Brain pericyte (primary cell): ENCODE data around the gene TRPV5.

ENCODE experiments used
- DNase-seq: peaks from one replicate; pipeline ENCODE4 v3.0.0-alpha.2; 2012; ENCODE audit warnings: low read depth, low spot score

The TRPV5 gene

GRCh38 chr7:142908921-142909890, 24.3 kb downstream of the TRPV5 start:
- no peak for DNase-seq

- no peak for DNase-seq
These were observed 25.3 kb downstream of the TRPV5 start for GRCh38 chr7:142908290-142908689.

- DNase-seq, result no peak
These were observed 26.9 kb downstream of the TRPV5 start for GRCh38 chr7:142906643-142907042.

- no peak for DNase-seq
These were observed 27.8 kb downstream of the TRPV5 start for GRCh38 chr7:142905759-142906158.

GRCh38 chr7:142904128-142904527, 29.4 kb downstream of the TRPV5 start:
- DNase-seq, result no peak

GRCh38 chr7:142901426-142902259, 31.9 kb downstream of the TRPV5 start:
- DNase-seq, result no peak

- DNase-seq, result no peak
These were observed 33.9 kb downstream of the TRPV5 start for GRCh38 chr7:142899661-142900060.

- DNase-seq, result no peak
These were observed 35.0 kb downstream of the TRPV5 start for GRCh38 chr7:142898377-142899170.

GRCh38 chr7:142897691-142898090, 35.9 kb downstream of the TRPV5 start:
- DNase-seq, result no peak

- DNase-seq, result no peak
These were observed 36.7 kb downstream of the TRPV5 start for GRCh38 chr7:142896741-142897379.

- no peak for DNase-seq
These were observed 37.4 kb downstream of the TRPV5 start for GRCh38 chr7:142896151-142896550.

GRCh38 chr7:142894985-142895593, 38.5 kb downstream of the TRPV5 start:
- no peak for DNase-seq

- no peak for DNase-seq
These were observed 39.2 kb downstream of the TRPV5 start for GRCh38 chr7:142894112-142894984.

- no peak for DNase-seq
These were observed 40.6 kb downstream of the TRPV5 start for GRCh38 chr7:142892951-142893350.

- no peak for DNase-seq
These were observed 42.0 kb downstream of the TRPV5 start for GRCh38 chr7:142891490-142892082.

GRCh38 chr7:142890874-142891485, 42.6 kb downstream of the TRPV5 start:
- no peak for DNase-seq

GRCh38 chr7:142889816-142890215, 43.7 kb downstream of the TRPV5 start:
- no peak for DNase-seq

- DNase-seq, result no peak
These were observed 46.1 kb downstream of the TRPV5 start for GRCh38 chr7:142887282-142888015.
